Measurements from ENCODE around the gene FERMT1. TPM values are rescaled to one million over a fixed set of nuclear protein-coding genes. Genes with fewer than 3 reads are reported as not detected.

FERMT1 gene
- total RNA-seq, 2 donors from 2014 or later: 3.5 to 4.1 TPM

- Histone ChIP-seq H3K4me1 (ENCODE audit: control insufficient read depth, insufficient read depth, low read length) (no peaks in the 10 kb centered on the region), H3K4me3 (ENCODE audit: low read length) (no peak overlapping the region), H3K27ac (ENCODE audit: low read depth, low read length) (no peak overlapping the region), H3K9ac (ENCODE audit: extremely low read depth, low read length, poor library complexity, severe bottlenecking) (no peak overlapping the region), H3K36me3 (ENCODE audit: control insufficient read depth, insufficient read depth, low read length) (no peaks in the 10 kb centered on the region), H3K27me3 (ENCODE audit: control insufficient read depth, insufficient read depth, low read length, poor library complexity, severe bottlenecking) (no peaks in the 10 kb centered on the region), H3K9me3 (ENCODE audit: control insufficient read depth, low read length) (no peaks in the 10 kb centered on the region)
- DNase-seq: no peak
- no peaks in the 10 kb centered on the region for H3K9me3 Mint-ChIP-seq
- H3K27me3 Mint-ChIP-seq (ENCODE audit: insufficient read depth): no peaks in the 10 kb centered on the region
- WGBS, 2 experiments (ENCODE audit: insufficient coverage in 1 of 2, insufficient read length in 1 of 2): 92 to 98% methylated on average over 2 of the region's 2 CpGs
- no peak overlapping the region for H3K4me3 Mint-ChIP-seq
- no peaks in the 10 kb centered on the region for H3K4me1 Mint-ChIP-seq
- TF ChIP-seq, protein P1, sequence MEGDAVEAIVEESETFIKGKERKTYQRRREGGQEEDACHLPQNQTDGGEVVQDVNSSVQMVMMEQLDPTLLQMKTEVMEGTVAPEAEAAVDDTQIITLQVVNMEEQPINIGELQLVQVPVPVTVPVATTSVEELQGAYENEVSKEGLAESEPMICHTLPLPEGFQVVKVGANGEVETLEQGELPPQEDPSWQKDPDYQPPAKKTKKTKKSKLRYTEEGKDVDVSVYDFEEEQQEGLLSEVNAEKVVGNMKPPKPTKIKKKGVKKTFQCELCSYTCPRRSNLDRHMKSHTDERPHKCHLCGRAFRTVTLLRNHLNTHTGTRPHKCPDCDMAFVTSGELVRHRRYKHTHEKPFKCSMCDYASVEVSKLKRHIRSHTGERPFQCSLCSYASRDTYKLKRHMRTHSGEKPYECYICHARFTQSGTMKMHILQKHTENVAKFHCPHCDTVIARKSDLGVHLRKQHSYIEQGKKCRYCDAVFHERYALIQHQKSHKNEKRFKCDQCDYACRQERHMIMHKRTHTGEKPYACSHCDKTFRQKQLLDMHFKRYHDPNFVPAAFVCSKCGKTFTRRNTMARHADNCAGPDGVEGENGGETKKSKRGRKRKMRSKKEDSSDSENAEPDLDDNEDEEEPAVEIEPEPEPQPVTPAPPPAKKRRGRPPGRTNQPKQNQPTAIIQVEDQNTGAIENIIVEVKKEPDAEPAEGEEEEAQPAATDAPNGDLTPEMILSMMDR (conservative IDR thresholded peaks at IDR 0.05): no peak
- no peaks in the 10 kb centered on the region for H3K36me3 Mint-ChIP-seq (ENCODE audit: low read depth)
- no peak overlapping the region for H3K27ac Mint-ChIP-seq
Measured at GRCh38 chr20:6101346-6101745, 21.5 kb downstream of the FERMT1 start.

DNA sequence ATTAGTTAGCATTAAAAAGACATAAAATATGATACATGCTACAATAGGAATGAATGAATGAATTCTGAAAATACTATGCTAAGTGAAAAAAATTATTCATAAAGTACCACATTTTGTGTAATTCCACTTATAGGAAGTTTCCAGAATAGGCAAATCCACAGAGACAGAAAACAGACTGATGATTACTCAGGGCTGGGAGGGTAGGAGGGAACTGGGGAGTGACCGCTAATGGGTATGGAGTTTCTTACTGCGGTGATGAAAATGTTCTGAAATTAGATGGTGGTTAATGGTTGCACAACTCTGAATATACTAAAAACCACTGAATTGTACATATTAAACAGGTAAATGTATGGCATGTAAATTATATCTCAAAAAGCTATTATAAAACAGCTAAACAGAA is 22.6 kb downstream of the FERMT1 start:
- Histone ChIP-seq H3K4me3 (ENCODE audit: low read length) (no peak overlapping the region), H3K4me1 (ENCODE audit: control insufficient read depth, insufficient read depth, low read length) (no peaks in the 10 kb centered on the region), H3K9me3 (ENCODE audit: control insufficient read depth, low read length) (no peaks in the 10 kb centered on the region), H3K36me3 (ENCODE audit: control insufficient read depth, insufficient read depth, low read length) (no peaks in the 10 kb centered on the region), H3K27me3 (ENCODE audit: control insufficient read depth, insufficient read depth, low read length, poor library complexity, severe bottlenecking) (no peaks in the 10 kb centered on the region), H3K9ac (ENCODE audit: extremely low read depth, low read length, poor library complexity, severe bottlenecking) (no peak overlapping the region), H3K27ac (ENCODE audit: low read depth, low read length) (no peak overlapping the region)
- H3K36me3 Mint-ChIP-seq (ENCODE audit: low read depth): no peaks in the 10 kb centered on the region
- TF ChIP-seq, protein P1 (conservative IDR thresholded peaks at IDR 0.05): no peak
- no peak for DNase-seq
- no peak overlapping the region for H3K27ac Mint-ChIP-seq
- WGBS, 2 experiments (ENCODE audit: insufficient coverage in 1 of 2, insufficient read length in 1 of 2): 83 to 86% methylated on average over 1 of the region's 2 CpGs
- no peaks in the 10 kb centered on the region for H3K9me3 Mint-ChIP-seq
- H3K27me3 Mint-ChIP-seq (ENCODE audit: insufficient read depth): no peaks in the 10 kb centered on the region
- H3K4me3 Mint-ChIP-seq: no peak overlapping the region
- no peaks in the 10 kb centered on the region for H3K4me1 Mint-ChIP-seq

DNA sequence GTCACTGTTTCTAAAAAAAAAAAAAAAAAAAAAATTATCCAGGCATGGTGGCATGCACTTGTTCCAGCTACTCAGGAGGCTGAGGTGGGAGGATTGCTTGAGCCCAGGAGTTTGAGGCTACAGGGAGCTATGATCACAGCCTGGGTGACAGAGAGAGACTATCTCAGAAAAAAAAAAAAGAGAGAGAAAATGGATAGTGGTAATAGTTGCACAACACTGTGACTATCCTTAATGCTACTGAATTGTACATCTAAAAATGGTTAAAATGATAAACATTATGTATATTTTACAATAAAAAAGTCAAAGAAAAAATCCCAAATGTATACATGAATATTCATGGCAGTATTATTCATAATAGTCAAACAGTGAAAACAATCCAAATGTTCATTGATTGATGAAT is 23.0 kb downstream of the FERMT1 start:
- no peak overlapping the region for H3K27ac Mint-ChIP-seq
- no peaks in the 10 kb centered on the region for H3K36me3 Mint-ChIP-seq (ENCODE audit: low read depth)
- Histone ChIP-seq H3K27ac (ENCODE audit: low read depth, low read length) (no peak overlapping the region), H3K36me3 (ENCODE audit: control insufficient read depth, insufficient read depth, low read length) (no peaks in the 10 kb centered on the region), H3K9ac (ENCODE audit: extremely low read depth, low read length, poor library complexity, severe bottlenecking) (no peak overlapping the region), H3K4me3 (ENCODE audit: low read length) (no peak overlapping the region), H3K9me3 (ENCODE audit: control insufficient read depth, low read length) (no peaks in the 10 kb centered on the region), H3K27me3 (ENCODE audit: control insufficient read depth, insufficient read depth, low read length, poor library complexity, severe bottlenecking) (no peaks in the 10 kb centered on the region), H3K4me1 (ENCODE audit: control insufficient read depth, insufficient read depth, low read length) (no peaks in the 10 kb centered on the region)
- H3K9me3 Mint-ChIP-seq: no peaks in the 10 kb centered on the region
- H3K27me3 Mint-ChIP-seq (ENCODE audit: insufficient read depth): no peaks in the 10 kb centered on the region
- H3K4me1 Mint-ChIP-seq: no peaks in the 10 kb centered on the region
- H3K4me3 Mint-ChIP-seq: no peak overlapping the region
- no peak for DNase-seq
- TF ChIP-seq, protein P1 (conservative IDR thresholded peaks at IDR 0.05): no peak
